Lung (tissue), 12 donors: ENCODE results near the gene BYSL. TPM values are rescaled to one million over a fixed set of nuclear protein-coding genes. Genes with fewer than 3 reads are reported as not detected.

Experiments
- ATAC-seq: fragments of 200-7000 bp; cut with Tn5 transposase; one replicate; pipeline ENCODE4 v1.9.1; 2020; ENCODE audit warnings: moderate number of reproducible peaks; ENCODE audit not compliant: insufficient read depth, low FRiP score
- DNase-seq, 3 donors: peaks; one replicate each; pipeline ENCODE4 v3.0.0-alpha.2; 2013 to 2017
- H3K27ac ChIP-seq, 2 donors: one replicate each; pipeline ENCODE4 v1.5.1; 2013; ENCODE audit warnings: mild to moderate bottlenecking in 2 of 2, moderate library complexity in 2 of 2, control low read depth in 1 of 2, inconsistent platforms in 1 of 2, low read depth in 1 of 2, low read length in 1 of 2
- H3K27me3 ChIP-seq, 3 donors: one replicate each; pipeline ENCODE4 v1.5.1; 2013; ENCODE audit warnings: low read length in 2 of 3; ENCODE audit not compliant: control insufficient read depth in 3 of 3, insufficient read depth in 3 of 3
- H3K36me3 ChIP-seq, 4 donors: one replicate each; pipeline ENCODE4 v1.5.1; 2013; ENCODE audit warnings: low read length in 4 of 4, mild to moderate bottlenecking in 1 of 4, moderate library complexity in 1 of 4; ENCODE audit not compliant: control insufficient read depth in 4 of 4, insufficient read depth in 4 of 4
- H3K4me1 ChIP-seq, 5 donors: one replicate each; pipeline ENCODE4 v1.5.1; 2013; ENCODE audit warnings: low read length in 5 of 5, mild to moderate bottlenecking in 2 of 5, moderate library complexity in 1 of 5; ENCODE audit not compliant: control insufficient read depth in 5 of 5, insufficient read depth in 5 of 5
- H3K4me3 ChIP-seq: one replicate; pipeline ENCODE4 v1.5.1; 2013; ENCODE audit warnings: mild to moderate bottlenecking, control low read depth, moderate library complexity
- H3K9ac ChIP-seq, 2 donors: one replicate each; pipeline ENCODE4 v1.5.1; 2013; ENCODE audit warnings: low read length in 2 of 2, control low read depth in 1 of 2; ENCODE audit not compliant: insufficient read depth in 1 of 2
- H3K9me3 ChIP-seq, 4 donors: one replicate each; pipeline ENCODE4 v1.5.1; 2013; ENCODE audit warnings: low read length in 3 of 4, mild to moderate bottlenecking in 1 of 4, moderate library complexity in 1 of 4; ENCODE audit not compliant: control insufficient read depth in 4 of 4, insufficient read depth in 3 of 4
- CTCF ChIP-seq: IDR thresholded peaks from 2 replicates; pipeline ENCODE4 v1.5.1; 2012; ENCODE audit warnings: mild to moderate bottlenecking; ENCODE audit errors: control extremely low read depth, extremely low read depth
- WGBS, 2 donors: extraction: QIAGEN DNeasy Blood & Tissue Kit; methylation state at CpG; one replicate each; pipeline ENCODE4 v1.1.7; 2013; 5-methylcytosine and 5-hydroxymethylcytosine counted together
- polyA plus RNA-seq, 2 donors: library from polyadenylated mRNA; stranded (reverse); fragments of 200-250 nt; gene quantifications; one replicate each; pipeline ENCODE4 v1.2.1, GENCODE V29; 2013
- total RNA-seq, 2 donors: library from RNA; depleted of rRNA in 1 of 2; stranded (reverse); fragments of >200 nt in 1 of 2; gene quantifications; one replicate each; pipeline ENCODE4 v1.2.1, GENCODE V29; 2014 to 2021
- donor health status: control.
- donor health status: control.
- donor health status: Bipolar disorder and iron deficiency.
- donor health status: healthy.
- donor health status: DM: yes; HTN: yes; CAD: no.

BYSL gene
- total and polyA plus RNA-seq, 4 donors: 8.8 to 20.4 (median 14.8) TPM

- H3K4me3 ChIP-seq: no peak overlapping the region
- no peak overlapping the region for H3K9ac ChIP-seq
- no peaks in the 10 kb centered on the region for H3K36me3 ChIP-seq
- no peaks in the 10 kb centered on the region for H3K27me3 ChIP-seq
- DNase-seq: no peak
- no peaks in the 10 kb centered on the region for H3K4me1 ChIP-seq
- H3K27ac ChIP-seq: no peak overlapping the region
- no peak for TF ChIP-seq CTCF
- ATAC-seq: no peak
- no peaks in the 10 kb centered on the region for H3K9me3 ChIP-seq
- 56 to 82% methylated on average over 1 of the region's 1 CpG for WGBS, 2 donors
Observed at GRCh38 chr6:41874741-41875140, 46.6 kb upstream of the BYSL start.

- no peak for ATAC-seq
- Histone ChIP-seq H3K27me3 (no peaks in the 10 kb centered on the region), H3K9ac (no peak overlapping the region), H3K9me3 (no peaks in the 10 kb centered on the region), H3K4me3 (no peak overlapping the region), H3K36me3 (no peaks in the 10 kb centered on the region), H3K4me1 (no peaks in the 10 kb centered on the region), H3K27ac (no peak overlapping the region)
- TF ChIP-seq CTCF: no peak
- DNase-seq: no peak
- WGBS, 2 donors: 93% methylated on average over 2 of the region's 2 CpGs
Observed at GRCh38 chr6:41877051-41877680, 44.1 kb upstream of the BYSL start.

GRCh38 chr6:41878246-41878645 is 43.1 kb upstream of the BYSL start:
- DNase-seq (no peak), ATAC-seq (no peak)
- H3K27ac ChIP-seq: no peak overlapping the region
- no peaks in the 10 kb centered on the region for H3K4me1 ChIP-seq
- H3K4me3 ChIP-seq: no peak overlapping the region
- H3K27me3 ChIP-seq: no peaks in the 10 kb centered on the region
- TF ChIP-seq CTCF: no peak
- H3K9me3 ChIP-seq: no peaks in the 10 kb centered on the region
- H3K9ac ChIP-seq: no peak overlapping the region
- H3K36me3 ChIP-seq: no peaks in the 10 kb centered on the region
- 86 to 95% methylated on average over 2 of the region's 2 CpGs for WGBS, 2 donors

GRCh38 chr6:41878961-41879405 is 42.3 kb upstream of the BYSL start:
- no peaks in the 10 kb centered on the region for H3K27me3 ChIP-seq
- ATAC-seq: no peak
- no peak for TF ChIP-seq CTCF
- no peaks in the 10 kb centered on the region for H3K36me3 ChIP-seq
- DNase-seq: no peak
- no peak overlapping the region for H3K27ac ChIP-seq
- H3K9me3 ChIP-seq: no peaks in the 10 kb centered on the region
- H3K4me1 ChIP-seq: no peaks in the 10 kb centered on the region
- no peak overlapping the region for H3K9ac ChIP-seq
- 68 to 77% methylated on average over 5 of the region's 5 CpGs for WGBS, 2 donors
- no peak overlapping the region for H3K4me3 ChIP-seq
